HepG2 (cell line): ENCODE results near the gene PHF23. TPM values are rescaled to one million over a fixed set of nuclear protein-coding genes. Genes with fewer than 3 reads are reported as not detected.
A peak's percentile ranks its signal among the peaks of the same experiment; 100 is the strongest.

Experiments used
- ATAC-seq: fragments of 200-7000 bp; cut with Tn5 transposase; 3 replicates; pipeline ENCODE4 v1.9.1; 2020; ENCODE audit warnings: mild to moderate bottlenecking, moderate library complexity
- BruUV-seq: library from RNA; stranded (reverse); fragments of 400-500 nt; replicated peaks from 2 replicates; lab custom pipeline; 2021; lab: Mats Ljungman, UMichigan
- CTCF ChIA-PET: fragments of 300-600 bp; formaldehyde crosslinking; extraction: SDS; loops from one replicate; lab custom pipeline; 2021; ENCODE audit warnings: low total read pairs, inconsistent platforms, low intra/inter-chr PET ratio; lab: Yijun Ruan, JAX
- POLR2A ChIA-PET: fragments of 350-600 bp; sonication (Branson Sonifier 250); formaldehyde crosslinking; loops from one replicate; lab custom pipeline; 2020; ENCODE audit warnings: antibody characterized with exemption, inconsistent platforms; lab: Yijun Ruan, JAX
- DNase-seq: peaks from one replicate; pipeline ENCODE4 v3.0.0-alpha.2; 2015; ENCODE audit warnings: low spot score
- FAIRE-seq: peaks from 3 replicates; lab custom pipeline; 2011; peaks lifted over from hg19 to GRCh38; lab: Jason Lieb, UNC
- H2AFZ ChIP-seq: one replicate; pipeline ENCODE4 v1.6.1; 2011; ENCODE audit warnings: low read length, inconsistent platforms
- H3K27ac ChIP-seq: fragments of 300-600 bp; 3 replicates; pipeline ENCODE4 v1.8.0; 2011; ENCODE audit warnings: mixed run types, mild to moderate bottlenecking, mixed read lengths, low read length, inconsistent platforms; ENCODE audit not compliant: insufficient read depth; ENCODE audit errors: extremely low read length
- H3K27me3 ChIP-seq, 2 experiments: fragments of 200-600 bp in 1 of 2; 2 replicates in 1 of 2; 3 replicates in 1 of 2; pipeline versions ENCODE4 v1.6.0 to v1.8.0; 2011; ENCODE audit warnings: low read length in 2 of 2, mild to moderate bottlenecking in 2 of 2, moderate library complexity in 2 of 2, inconsistent platforms in 1 of 2; ENCODE audit not compliant: insufficient read depth in 2 of 2, control insufficient read depth in 1 of 2
- H3K36me3 ChIP-seq, 2 experiments: fragments of 200-600 bp in 1 of 2; replicated peaks in 1 of 2; 2 replicates in 1 of 2; 3 replicates in 1 of 2; pipeline versions ENCODE4 v1.5.1 to v1.8.0; 2011; ENCODE audit warnings: low read length in 2 of 2, inconsistent platforms in 1 of 2; ENCODE audit not compliant: insufficient read depth in 2 of 2, control insufficient read depth in 1 of 2
- H3K4me1 ChIP-seq: 2 replicates; pipeline ENCODE4 v1.5.1; 2012; ENCODE audit warnings: low read length, inconsistent platforms; ENCODE audit not compliant: insufficient read depth
- H3K4me2 ChIP-seq: 2 replicates; pipeline ENCODE4 v1.6.0; 2011; ENCODE audit warnings: low read depth, low read length, inconsistent platforms
- H3K4me3 ChIP-seq, 3 experiments: fragments of 200-600 bp in 1 of 3; sonication (generic), shearing (Covaris generic) in 1 of 3; replicated peaks in 1 of 3; 2 replicates each; pipeline ENCODE4 v1.5.1; 2011 to 2016; ENCODE audit warnings: low read length in 3 of 3, inconsistent platforms in 2 of 3, low read depth in 2 of 3, mild to moderate bottlenecking in 2 of 3, control low read depth in 1 of 3, mixed read lengths in 1 of 3; ENCODE audit not compliant: insufficient read depth in 1 of 3
- H3K79me2 ChIP-seq: one replicate; pipeline ENCODE4 v1.6.1; 2011; ENCODE audit warnings: low read length, inconsistent platforms; ENCODE audit not compliant: insufficient read depth
- H3K9ac ChIP-seq: 2 replicates; pipeline ENCODE4 v1.6.0; 2011; ENCODE audit warnings: mild to moderate bottlenecking, low read depth, low read length, inconsistent platforms; ENCODE audit not compliant: insufficient read depth
- H3K9me3 ChIP-seq: 2 replicates; pipeline ENCODE4 v1.5.1; 2012; ENCODE audit warnings: mild to moderate bottlenecking, low read length
- H4K20me1 ChIP-seq: 2 replicates; pipeline ENCODE4 v1.6.0; 2011; ENCODE audit warnings: inconsistent platforms, mild to moderate bottlenecking, low read length, moderate library complexity; ENCODE audit not compliant: insufficient read depth
- AHDC1 ChIP-seq: sonication (generic); formaldehyde crosslinking; IDR thresholded peaks from 2 replicates; pipeline ENCODE4 v1.5.1; 2020; ENCODE audit warnings: mild to moderate bottlenecking, missing genetic modification reagents, borderline replicate concordance
- CENPX ChIP-seq: sonication (generic); formaldehyde crosslinking; IDR thresholded peaks from 2 replicates; pipeline ENCODE4 v1.9.0; 2021; ENCODE audit warnings: mild to moderate bottlenecking, missing genetic modification reagents, moderate library complexity
- HNF1A ChIP-seq, 2 experiments: sonication (generic) in 1 of 2; formaldehyde crosslinking in 1 of 2; IDR thresholded peaks; 2 replicates each; pipeline versions ENCODE4 v1.4.0 to v1.6.1; 2016 to 2020; ENCODE audit warnings: borderline replicate concordance in 1 of 2, low read depth in 1 of 2, mild to moderate bottlenecking in 1 of 2, missing genetic modification reagents in 1 of 2
- MYPOP ChIP-seq: sonication (generic); formaldehyde crosslinking; IDR thresholded peaks from 2 replicates; pipeline ENCODE4 v1.8.1; 2023; ENCODE audit warnings: mild to moderate bottlenecking, moderate library complexity, missing genetic modification reagents
- NR1H2 ChIP-seq: sonication (generic); formaldehyde crosslinking; IDR thresholded peaks from 2 replicates; pipeline ENCODE4 v1.8.1; 2022; ENCODE audit warnings: low read depth, missing genetic modification reagents, borderline replicate concordance
- PHF21A ChIP-seq: sonication (generic); formaldehyde crosslinking; IDR thresholded peaks from 2 replicates; pipeline ENCODE4 v1.5.0; 2020; ENCODE audit warnings: mild to moderate bottlenecking, missing genetic modification reagents
- SOX6 ChIP-seq, 2 experiments: fragments of 450-650 bp in 1 of 2; sonication (generic) in 1 of 2; formaldehyde crosslinking in 1 of 2; IDR thresholded peaks; 2 replicates each; pipeline versions ENCODE4 v1.4.0 to v1.6.1; 2017 to 2020; ENCODE audit warnings: antibody characterized with exemption in 1 of 2, mild to moderate bottlenecking in 1 of 2, missing genetic modification reagents in 1 of 2
- SRSF9 ChIP-seq: fragments of 200-400 bp; formaldehyde crosslinking; IDR thresholded peaks from 2 replicates; pipeline ENCODE4 v1.6.1; 2018; ENCODE audit warnings: borderline replicate concordance, mild to moderate bottlenecking, low read depth, low read length; ENCODE audit not compliant: insufficient read depth, poor library complexity, severe bottlenecking
- SRY ChIP-seq: sonication (generic); formaldehyde crosslinking; IDR thresholded peaks from 2 replicates; pipeline ENCODE4 v1.8.0; 2022; ENCODE audit warnings: mild to moderate bottlenecking, missing genetic modification reagents
- ZFP82 ChIP-seq: sonication (generic); formaldehyde crosslinking; IDR thresholded peaks from 2 replicates; pipeline ENCODE4 v1.5.1; 2020; ENCODE audit warnings: mild to moderate bottlenecking, missing genetic modification reagents, borderline replicate concordance
- ZNF563 ChIP-seq: sonication (generic); formaldehyde crosslinking; IDR thresholded peaks from 2 replicates; pipeline ENCODE4 v1.8.0; 2022; ENCODE audit warnings: mild to moderate bottlenecking, moderate library complexity, missing genetic modification reagents
- WGBS: methylation state at CpG from one replicate; pipeline ENCODE4 v1.1.6; 2017; ENCODE audit warnings: low lambda C conversion rate; 5-methylcytosine and 5-hydroxymethylcytosine counted together
- in situ Hi-C: cut with HindIII; loops from 2 replicates; pipeline ENCODE4 v1.10.0; 2017; ENCODE audit warnings: low pct_unique_long_range_greater_than_20kb; ENCODE audit not compliant: extremely low pct_ligation_motif_present
- intact Hi-C: fragments of 100-400 bp; cut with micrococcal nuclease; formaldehyde crosslinking; loops from one replicate; pipeline ENCODE4 v1.10.0; 2022; ENCODE audit not compliant: unreplicated experiment
- polyA plus RNA-seq, 8 experiments: library from polyadenylated mRNA; depleted of rRNA in 3 of 8; stranded (reverse) in 7 of 8; unstranded in 1 of 8; fragments of >200 nt; fragmentation: Illumina TruSeq in 4 of 8; extraction: Trizol in 4 of 8; gene quantifications; 2 replicates each; pipeline versions ENCODE4 v1.2.1 to v1.2.3, GENCODE V29; 2011 to 2016; ENCODE audit warnings: low read depth in 4 of 8, missing spikeins in 1 of 8, mixed read lengths in 1 of 8; ENCODE audit not compliant: insufficient read depth in 1 of 8
- total RNA-seq, 5 experiments: library from RNA; depleted of rRNA; stranded (reverse); fragments of >200 nt; fragmentation: Illumina TruSeq; extraction: Trizol; gene quantifications; 2 replicates each; pipeline ENCODE4 v1.2.3, GENCODE V29; 2016; ENCODE audit warnings: low read depth in 1 of 5

Gene PHF23
- total and polyA plus RNA-seq, 2 of the 13 experiments (the other 11 are each of a cell fraction or from before 2014, with no cell fraction given): 27.6 to 33.2 TPM

- no peaks in the 10 kb centered on the region for H3K9me3 ChIP-seq
- intact Hi-C loops (loop anchor here (10.0 kb wide), 1 partner anchor 63 kb away; the partner anchor contains the start of gene ASGR1), in situ Hi-C loops (no loop called here)
- peak overlapping the region; percentile 88 for H3K27ac ChIP-seq
- DNase-seq (no peak), ATAC-seq (no peak), FAIRE-seq (no peak)
- peaks cover 62% of the 10 kb centered on the region for H3K79me2 ChIP-seq
- no TSS peak for BruUV-seq
- POLR2A ChIA-PET: interaction anchor here (0.7 to 8.9 kb wide), 11 partner anchors 14 to 202 kb away, joined by 3 to 140 read pairs (median 6); partner anchors contain the start of genes ACADVL, ASGR1, ASGR2 and CTDNEP1
- no peaks in the 10 kb centered on the region; a peak in 1 of 5 replicates for H3K27me3 ChIP-seq
- peaks cover 7% of the 10 kb centered on the region; the same call in 1 of the 2 replicates for H4K20me1 ChIP-seq
- H3K4me3 ChIP-seq: peak overlapping the region; percentile 97 to 98 (median 98); a peak in 5 of 6 replicates
- peaks cover 53% of the 10 kb centered on the region for H3K4me1 ChIP-seq
- peak overlapping the region; percentile 84 for H3K4me2 ChIP-seq
- H2AFZ ChIP-seq: no peak overlapping the region
- peaks cover 10 to 24% of the 10 kb centered on the region in 2 experiments for H3K36me3 ChIP-seq
- CTCF ChIA-PET: no interaction called here
- H3K9ac ChIP-seq: peak overlapping the region; percentile 96
- 55% methylated on average over 6 of the region's 6 CpGs for WGBS
- TF ChIP-seq SRSF9 (no peak), PHF21A (CRISPR knock-in tag) (no peak), CENPX (CRISPR knock-in tag) (no peak), AHDC1 (CRISPR knock-in tag) (no peak), SRY (no peak), ZFP82 (CRISPR knock-in tag) (0 out of 2 replicates have a peak, but pooled peaks have one; percentile 50), ZNF563 (CRISPR knock-in tag) (0 out of 2 replicates have a peak, but pooled peaks have one; percentile 10), MYPOP (CRISPR knock-in tag) (no peak), HNF1A (IDR thresholded peaks at IDR 0.05; ENCODE audit: low read depth) (no peak), HNF1A (CRISPR knock-in tag; IDR thresholded peaks at IDR 0.05; ENCODE audit: borderline replicate concordance) (no peak), SOX6 (IDR thresholded peaks at IDR 0.05) (no peak), SOX6 (CRISPR knock-in tag; IDR thresholded peaks at IDR 0.05) (0 out of 2 replicates have a peak, but pooled peaks have one; percentile 8), NR1H2 (CRISPR knock-in tag) (no peak)
Observed at GRCh38 chr17:7237266-7237760, 1.9 kb downstream of the PHF23 start.
